Measurements from ENCODE around the gene ROR2. TPM values are rescaled to one million over a fixed set of nuclear protein-coding genes. Genes with fewer than 3 reads are reported as not detected.

Gene ROR2
- total RNA-seq, 1 experiment from 2014 or later, result 5.9 TPM

DNA sequence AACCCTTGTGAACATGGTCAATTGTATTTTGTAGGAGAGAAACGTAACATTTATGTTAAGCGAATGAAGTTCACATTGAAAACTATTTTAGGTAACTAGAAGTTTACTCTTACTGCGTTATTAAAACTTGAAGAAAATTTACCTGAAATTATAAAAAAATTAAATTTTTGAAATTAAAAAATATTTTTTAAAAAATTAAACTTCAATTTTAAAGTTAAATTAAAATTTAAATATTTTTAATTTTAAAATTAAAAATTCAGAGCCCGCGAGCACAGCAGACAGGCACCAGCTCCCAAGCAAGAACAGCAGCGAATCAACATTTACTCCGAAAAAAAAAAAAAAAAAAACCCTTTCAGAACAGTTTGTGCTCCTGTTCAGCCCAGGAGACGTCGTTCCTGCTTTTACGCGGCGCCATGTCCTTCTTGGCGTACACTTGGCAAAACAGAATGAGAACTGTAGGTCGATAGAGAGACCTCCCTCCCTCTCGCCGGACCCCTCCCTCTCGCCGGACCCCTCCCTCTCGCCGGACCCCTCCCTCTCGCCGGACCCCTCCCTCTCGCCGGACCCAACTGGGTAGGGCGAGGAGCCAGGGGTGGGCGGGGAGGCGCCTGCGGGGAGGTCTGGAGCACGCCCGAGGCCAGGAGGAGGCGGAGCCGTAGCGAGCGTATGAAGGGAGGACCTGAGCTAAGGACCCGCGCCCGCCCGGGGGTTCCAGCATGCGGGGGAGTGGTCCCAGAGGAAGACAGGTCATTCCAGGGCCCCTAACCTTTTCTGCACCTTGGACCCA is 235.8 kb downstream of the ROR2 start:
- BruUV-seq (replicated peaks), result no TSS peak
- in situ Hi-C loops (cut with HindIII; ENCODE audit: low pct_unique_long_range_greater_than_20kb, low sequenced_read_pairs) (no loop called here), intact Hi-C loops (cut with micrococcal nuclease; ENCODE audit: unreplicated experiment) (no loop called here)
- Histone ChIP-seq H3K27me3 (ENCODE audit: control insufficient read depth, insufficient read depth, low read length) (no peaks in the 10 kb centered on the region), H3K36me3 (ENCODE audit: control insufficient read depth, insufficient read depth, low read length) (no peaks in the 10 kb centered on the region), H3K9me3 (ENCODE audit: control insufficient read depth, insufficient read depth, low read depth, low read length) (no peaks in the 10 kb centered on the region), H3K4me3 (ENCODE audit: low read depth in 2 of 2, low read length in 2 of 2) (peak overlapping the region; percentile 31 to 40), H3K27ac (ENCODE audit: low read length) (no peak overlapping the region), H3K4me1 (ENCODE audit: control insufficient read depth, insufficient read depth, low read length) (no peaks in the 10 kb centered on the region)
- POLR2A ChIA-PET, result no interaction called here
- DNase-seq (ENCODE audit: low read depth, low spot score) (no peak), ATAC-seq (peak; percentile 51; the same call in 1 of the 2 replicates)
- TF ChIP-seq POLR2AphosphoS5 (IDR thresholded peaks at IDR 0.05; ENCODE audit: low read depth, low read length) (no peak), SIN3A (IDR thresholded peaks at IDR 0.05; ENCODE audit: borderline replicate concordance, insufficient read depth, low read depth, low read length) (no peak), REST (IDR thresholded peaks at IDR 0.05; ENCODE audit: insufficient read depth in 1 of 2, low read depth in 2 of 2, low read length in 1 of 2) (no peak), TCF7L2 (IDR thresholded peaks at IDR 0.05; ENCODE audit: low read depth, low read length) (no peak)
- TF ChIP-seq, protein P1, sequence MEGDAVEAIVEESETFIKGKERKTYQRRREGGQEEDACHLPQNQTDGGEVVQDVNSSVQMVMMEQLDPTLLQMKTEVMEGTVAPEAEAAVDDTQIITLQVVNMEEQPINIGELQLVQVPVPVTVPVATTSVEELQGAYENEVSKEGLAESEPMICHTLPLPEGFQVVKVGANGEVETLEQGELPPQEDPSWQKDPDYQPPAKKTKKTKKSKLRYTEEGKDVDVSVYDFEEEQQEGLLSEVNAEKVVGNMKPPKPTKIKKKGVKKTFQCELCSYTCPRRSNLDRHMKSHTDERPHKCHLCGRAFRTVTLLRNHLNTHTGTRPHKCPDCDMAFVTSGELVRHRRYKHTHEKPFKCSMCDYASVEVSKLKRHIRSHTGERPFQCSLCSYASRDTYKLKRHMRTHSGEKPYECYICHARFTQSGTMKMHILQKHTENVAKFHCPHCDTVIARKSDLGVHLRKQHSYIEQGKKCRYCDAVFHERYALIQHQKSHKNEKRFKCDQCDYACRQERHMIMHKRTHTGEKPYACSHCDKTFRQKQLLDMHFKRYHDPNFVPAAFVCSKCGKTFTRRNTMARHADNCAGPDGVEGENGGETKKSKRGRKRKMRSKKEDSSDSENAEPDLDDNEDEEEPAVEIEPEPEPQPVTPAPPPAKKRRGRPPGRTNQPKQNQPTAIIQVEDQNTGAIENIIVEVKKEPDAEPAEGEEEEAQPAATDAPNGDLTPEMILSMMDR (IDR thresholded peaks at IDR 0.05), result no peak
- CTCF ChIA-PET, result no interaction called here

DNA sequence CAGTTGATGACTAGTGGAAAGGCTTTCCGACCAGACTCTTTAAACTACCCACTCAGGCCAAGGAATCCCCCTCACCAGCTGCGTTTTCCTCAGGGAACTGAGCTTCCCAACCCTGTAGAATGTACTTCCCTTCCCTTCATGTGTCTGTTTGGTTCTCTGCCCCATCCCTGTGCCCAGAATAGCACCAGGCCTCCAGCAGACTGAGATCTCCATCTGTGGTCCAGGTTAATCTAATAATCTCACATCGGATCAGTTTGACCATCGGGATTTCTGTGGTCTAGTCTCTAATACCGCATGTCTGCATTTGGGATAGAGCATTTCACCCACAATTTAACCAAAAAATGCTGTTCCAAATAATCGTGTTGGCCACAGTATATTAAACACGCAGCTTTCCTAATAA is 237.2 kb downstream of the ROR2 start:
- no peaks in the 10 kb centered on the region for H3K27me3 ChIP-seq (ENCODE audit: control insufficient read depth, insufficient read depth, low read length)
- H3K36me3 ChIP-seq (ENCODE audit: control insufficient read depth, insufficient read depth, low read length), result no peaks in the 10 kb centered on the region
- no peaks in the 10 kb centered on the region for H3K4me1 ChIP-seq (ENCODE audit: control insufficient read depth, insufficient read depth, low read length)
- H3K27ac ChIP-seq (ENCODE audit: low read length), result no peak overlapping the region
- ATAC-seq, result no peak
- H3K9me3 ChIP-seq (ENCODE audit: control insufficient read depth, insufficient read depth, low read depth, low read length), result no peaks in the 10 kb centered on the region
- no TSS peak for BruUV-seq (replicated peaks)
- H3K4me3 ChIP-seq (ENCODE audit: low read depth in 2 of 2, low read length in 2 of 2), result no peak overlapping the region
- CTCF ChIA-PET, result interaction anchor here (0.6 kb wide), 1 partner anchor 12 kb away, joined by 3 read pairs; no protein-coding TSS in a partner anchor
- intact Hi-C loops (cut with micrococcal nuclease; ENCODE audit: unreplicated experiment), result no loop called here
- POLR2A ChIA-PET, result no interaction called here
- in situ Hi-C loops (cut with HindIII; ENCODE audit: low pct_unique_long_range_greater_than_20kb, low sequenced_read_pairs), result no loop called here
- TF ChIP-seq POLR2AphosphoS5 (IDR thresholded peaks at IDR 0.05; ENCODE audit: low read depth, low read length) (no peak), TCF7L2 (IDR thresholded peaks at IDR 0.05; ENCODE audit: low read depth, low read length) (no peak), REST (IDR thresholded peaks at IDR 0.05; ENCODE audit: insufficient read depth in 1 of 2, low read depth in 2 of 2, low read length in 1 of 2) (no peak), SIN3A (IDR thresholded peaks at IDR 0.05; ENCODE audit: borderline replicate concordance, insufficient read depth, low read depth, low read length) (no peak)
- TF ChIP-seq, protein P1 (IDR thresholded peaks at IDR 0.05), result no peak
- DNase-seq (ENCODE audit: low read depth, low spot score), result no peak

All from Panc1 (cell line).